ENCODE results near the gene ZNF101. TPM values are rescaled to one million over a fixed set of nuclear protein-coding genes. Genes with fewer than 3 reads are reported as not detected.
"Not testable (repeated sequence)": the region's sequence is repeated elsewhere in the genome, so short reads cannot be mapped to it uniquely, and the experiment has no call there.

Gene ZNF101
- total RNA-seq, 4 donors from 2014 or later: 5.5 to 8.2 (median 6.5) TPM

- 93 to 94% methylated on average over 5 of the region's 7 CpGs for WGBS, 2 donors
- Histone ChIP-seq H3K4me1 (no peaks in the 10 kb centered on the region), H3K9me3 (peaks cover 5 to 99% (median 28%) of the 10 kb centered on the region in 3 donors), H3K27me3 (no peaks in the 10 kb centered on the region), H3K27ac (no peak overlapping the region), H3K4me3 (no peak overlapping the region), H3K36me3 (peaks cover 24 to 88% (median 25%) of the 10 kb centered on the region in 3 donors)
- DNase-seq: no peak
- no peak for TF ChIP-seq POLR2A (IDR thresholded peaks at IDR 0.05)
- intact Hi-C loops (cut with DNase I): no loop called here
Observed at GRCh38 chr19:19677579-19677978, 8.9 kb downstream of the ZNF101 start.

GRCh38 chr19:19679176-19680073, 10.8 kb downstream of the ZNF101 start:
- Histone ChIP-seq H3K27ac (no peak overlapping the region), H3K27me3 (no peaks in the 10 kb centered on the region), H3K36me3 (peaks cover 24 to 69% (median 25%) of the 10 kb centered on the region in 3 donors), H3K4me3 (no peak overlapping the region), H3K4me1 (no peaks in the 10 kb centered on the region), H3K9me3 (peaks cover 5 to 99% (median 28%) of the 10 kb centered on the region in 3 donors)
- TF ChIP-seq CTCF (IDR thresholded peaks at IDR 0.05) (no peak), POLR2A (IDR thresholded peaks at IDR 0.05) (no peak)
- no peak for DNase-seq
- intact Hi-C loops (cut with DNase I): no loop called here
- WGBS, 2 donors: 95 to 97% methylated on average over 20 of the region's 20 CpGs

- DNase-seq; intact Hi-C loops (cut with DNase I); H3K27me3 ChIP-seq; H3K27ac ChIP-seq; H3K4me3 ChIP-seq; H3K4me1 ChIP-seq; H3K36me3 ChIP-seq: not testable (repeated sequence)
- peaks cover 0 to 77% (median 27%) of the 10 kb centered on the region in 3 donors for H3K9me3 ChIP-seq
- 94 to 97% methylated on average over 13 to 15 of the region's 15 CpGs for WGBS, 2 donors
Observed at GRCh38 chr19:19686119-19686518, 17.5 kb downstream of the ZNF101 start.

GRCh38 chr19:19686580-19686979, 17.9 kb downstream of the ZNF101 start:
- no peak for TF ChIP-seq POLR2A (IDR thresholded peaks at IDR 0.05)
- TF ChIP-seq CTCF (IDR thresholded peaks at IDR 0.05): no peak
- no peak overlapping the region for H3K4me3 ChIP-seq
- H3K9me3 ChIP-seq: peaks cover 0 to 77% (median 23%) of the 10 kb centered on the region in 3 donors
- 90 to 96% methylated on average over 5 to 6 of the region's 6 CpGs for WGBS, 2 donors
- H3K36me3 ChIP-seq: no peaks in the 10 kb centered on the region
- DNase-seq: no peak
- H3K27ac ChIP-seq: no peak overlapping the region
- intact Hi-C loops (cut with DNase I): no loop called here
- H3K27me3 ChIP-seq: no peaks in the 10 kb centered on the region
- H3K4me1 ChIP-seq: no peaks in the 10 kb centered on the region

- DNase-seq: no peak
- no peak overlapping the region for H3K27ac ChIP-seq
- peaks cover 0 to 76% (median 22%) of the 10 kb centered on the region in 3 donors for H3K9me3 ChIP-seq
- no peak overlapping the region for H3K4me3 ChIP-seq
- intact Hi-C loops (cut with DNase I): no loop called here
- no peaks in the 10 kb centered on the region for H3K36me3 ChIP-seq
- no peaks in the 10 kb centered on the region for H3K27me3 ChIP-seq
- WGBS, 2 donors: 87 to 93% methylated on average over 3 of the region's 3 CpGs
- TF ChIP-seq POLR2A (IDR thresholded peaks at IDR 0.05) (no peak), CTCF (IDR thresholded peaks at IDR 0.05) (no peak)
- no peaks in the 10 kb centered on the region for H3K4me1 ChIP-seq
Observed at GRCh38 chr19:19687090-19687489, 18.5 kb downstream of the ZNF101 start.

GRCh38 chr19:19689023-19689422, 20.4 kb downstream of the ZNF101 start:
- DNase-seq; intact Hi-C loops (cut with DNase I); H3K4me1 ChIP-seq; H3K4me3 ChIP-seq; H3K36me3 ChIP-seq; H3K27me3 ChIP-seq; H3K27ac ChIP-seq: not testable (repeated sequence)
- 92 to 98% methylated on average over 9 to 10 of the region's 10 CpGs for WGBS, 2 donors
- peaks cover 0 to 67% (median 22%) of the 10 kb centered on the region in 3 donors for H3K9me3 ChIP-seq
